HepG2 (cell line): ENCODE measurements around the gene NBR1. TPM values are rescaled to one million over a fixed set of nuclear protein-coding genes. Genes with fewer than 3 reads are reported as not detected.
A peak's percentile ranks its signal among the peaks of the same experiment; 100 is the strongest.

Experiments
- CTCF ChIP-seq: sonication (generic); formaldehyde crosslinking; IDR thresholded peaks from 2 replicates; pipeline ENCODE4 v1.5.0; 2020; ENCODE audit warnings: mild to moderate bottlenecking, missing genetic modification reagents, moderate library complexity
- DNMT3B ChIP-seq: conservative IDR thresholded peaks from 2 replicates; pipeline ENCODE4 v1.6.1; 2016; ENCODE audit warnings: missing biosample characterization, control low read depth
- E2F2 ChIP-seq: sonication (generic); formaldehyde crosslinking; IDR thresholded peaks from 2 replicates; pipeline ENCODE4 v1.4.0; 2020; ENCODE audit warnings: missing genetic modification reagents, borderline replicate concordance
- ERF ChIP-seq: IDR thresholded peaks from 2 replicates; pipeline ENCODE4 v1.6.1; 2018; ENCODE audit warnings: missing biosample characterization, missing genetic modification reagents
- FOSL2 ChIP-seq: sonication (generic); formaldehyde crosslinking; IDR thresholded peaks from 2 replicates; pipeline ENCODE4 v1.4.0; 2020; ENCODE audit warnings: missing genetic modification reagents
- GLI4 ChIP-seq: sonication (generic); formaldehyde crosslinking; IDR thresholded peaks from 2 replicates; pipeline ENCODE4 v1.5.1; 2020; ENCODE audit warnings: missing genetic modification reagents, mild to moderate bottlenecking, moderate library complexity, borderline replicate concordance
- HDAC2 ChIP-seq: sonication (generic); formaldehyde crosslinking; IDR thresholded peaks from 2 replicates; pipeline ENCODE4 v1.4.0; 2020; ENCODE audit warnings: missing genetic modification reagents
- KDM3A ChIP-seq: IDR thresholded peaks from 2 replicates; pipeline ENCODE4 v1.6.1; 2018; ENCODE audit warnings: low read depth, missing compliant biosample characterization
- KLF11 ChIP-seq: IDR thresholded peaks from 2 replicates; pipeline ENCODE4 v1.6.1; 2016; ENCODE audit warnings: missing compliant biosample characterization
- KLF15 ChIP-seq: sonication (generic); formaldehyde crosslinking; IDR thresholded peaks from 2 replicates; pipeline ENCODE4 v1.8.1; 2023; ENCODE audit warnings: borderline replicate concordance, mild to moderate bottlenecking, inconsistent platforms, missing genetic modification reagents, mixed read lengths
- MED1 ChIP-seq: sonication (generic); formaldehyde crosslinking; IDR thresholded peaks from 2 replicates; pipeline ENCODE4 v1.4.0; 2020; ENCODE audit warnings: missing genetic modification reagents
- NAIF1 ChIP-seq: sonication (generic); formaldehyde crosslinking; IDR thresholded peaks from 2 replicates; pipeline ENCODE4 v1.5.0; 2020; ENCODE audit warnings: mild to moderate bottlenecking, missing genetic modification reagents, borderline replicate concordance
- NFKB2 ChIP-seq: sonication (generic); formaldehyde crosslinking; IDR thresholded peaks from 2 replicates; pipeline ENCODE4 v1.4.0; 2020; ENCODE audit warnings: missing genetic modification reagents, borderline replicate concordance
- NONO ChIP-seq, 2 experiments: fragments of 450-650 bp in 1 of 2; sonication (generic) in 1 of 2; formaldehyde crosslinking in 1 of 2; IDR thresholded peaks in 1 of 2; conservative IDR thresholded peaks in 1 of 2; 2 replicates each; pipeline versions ENCODE4 v1.6.1 to v1.8.0; 2017 to 2022; ENCODE audit warnings: mild to moderate bottlenecking in 1 of 2, missing genetic modification reagents in 1 of 2, moderate library complexity in 1 of 2
- NRL ChIP-seq: sonication (generic); formaldehyde crosslinking; IDR thresholded peaks from 2 replicates; pipeline ENCODE4 v1.5.0; 2020; ENCODE audit warnings: missing genetic modification reagents, mild to moderate bottlenecking, moderate library complexity, borderline replicate concordance
- RAD51 ChIP-seq: fragments of 450-650 bp; IDR thresholded peaks from 2 replicates; pipeline ENCODE4 v1.6.1; 2016; ENCODE audit warnings: borderline replicate concordance
- SOX5 ChIP-seq: IDR thresholded peaks from 2 replicates; pipeline ENCODE4 v1.6.1; 2016; ENCODE audit warnings: borderline replicate concordance
- STAT5B ChIP-seq: sonication (generic); formaldehyde crosslinking; IDR thresholded peaks from 2 replicates; pipeline ENCODE4 v1.4.0; 2020; ENCODE audit warnings: missing genetic modification reagents
- TSC22D2 ChIP-seq: sonication (generic); formaldehyde crosslinking; IDR thresholded peaks from 2 replicates; pipeline ENCODE4 v1.5.1; 2020; ENCODE audit warnings: missing genetic modification reagents, mild to moderate bottlenecking, borderline replicate concordance
- XBP1 ChIP-seq: sonication (generic); formaldehyde crosslinking; IDR thresholded peaks from 2 replicates; pipeline ENCODE4 v1.5.0; 2020; ENCODE audit warnings: missing genetic modification reagents
- ZBTB20 ChIP-seq: sonication (generic); formaldehyde crosslinking; IDR thresholded peaks from 2 replicates; pipeline ENCODE4 v1.8.1; 2023; ENCODE audit warnings: missing genetic modification reagents, low read depth, mild to moderate bottlenecking, borderline replicate concordance
- ZKSCAN8 ChIP-seq: IDR thresholded peaks from 2 replicates; pipeline ENCODE4 v1.6.1; 2016; ENCODE audit warnings: borderline replicate concordance, missing genetic modification reagents, missing compliant biosample characterization
- ZNF260 ChIP-seq: sonication (generic); formaldehyde crosslinking; IDR thresholded peaks from 2 replicates; pipeline ENCODE4 v1.4.0; 2020; ENCODE audit warnings: missing genetic modification reagents, low read depth, mild to moderate bottlenecking, borderline replicate concordance
- ZNF510 ChIP-seq: sonication (generic); formaldehyde crosslinking; IDR thresholded peaks from 2 replicates; pipeline ENCODE4 v1.4.0; 2020; ENCODE audit warnings: low read depth, mild to moderate bottlenecking, missing genetic modification reagents
- ZNF672 ChIP-seq: sonication (generic); formaldehyde crosslinking; IDR thresholded peaks from 2 replicates; pipeline ENCODE4 v1.8.1; 2022; ENCODE audit warnings: missing genetic modification reagents
- ZNF740 ChIP-seq: sonication (generic); formaldehyde crosslinking; IDR thresholded peaks from 2 replicates; pipeline ENCODE4 v1.4.0; 2020; ENCODE audit warnings: missing genetic modification reagents
- polyA plus RNA-seq, 8 experiments: library from polyadenylated mRNA; depleted of rRNA in 3 of 8; stranded (reverse) in 7 of 8; unstranded in 1 of 8; fragments of >200 nt; fragmentation: Illumina TruSeq in 4 of 8; extraction: Trizol in 4 of 8; gene quantifications; 2 replicates each; pipeline versions ENCODE4 v1.2.1 to v1.2.3, GENCODE V29; 2011 to 2016; ENCODE audit warnings: low read depth in 4 of 8, missing spikeins in 1 of 8, mixed read lengths in 1 of 8; ENCODE audit not compliant: insufficient read depth in 1 of 8
- total RNA-seq, 5 experiments: library from RNA; depleted of rRNA; stranded (reverse); fragments of >200 nt; fragmentation: Illumina TruSeq; extraction: Trizol; gene quantifications; 2 replicates each; pipeline ENCODE4 v1.2.3, GENCODE V29; 2016; ENCODE audit warnings: low read depth in 1 of 5

Gene NBR1
- total and polyA plus RNA-seq, 2 of the 13 experiments (the other 11 are each of a cell fraction or from before 2014, with no cell fraction given), result 51.7 to 121 TPM

- TF ChIP-seq DNMT3B (CRISPR knock-in tag) (0 out of 2 replicates have a peak, but pooled peaks have one; percentile 40), KDM3A (no peak), FOSL2 (no peak), MED1 (CRISPR knock-in tag) (peak; percentile 32; the same call in 1 of the 2 replicates), NONO (IDR thresholded peaks at IDR 0.05) (no peak), NONO (CRISPR knock-in tag; conservative IDR thresholded peaks at IDR 0.05) (peak; percentile 39; the same call in 1 of the 2 replicates), TSC22D2 (CRISPR knock-in tag) (no peak), ERF (CRISPR knock-in tag) (no peak), SOX5 (CRISPR knock-in tag) (peak; percentile 38; the same call in 1 of the 2 replicates), ZNF510 (CRISPR knock-in tag) (no peak), GLI4 (CRISPR knock-in tag) (0 out of 2 replicates have a peak, but pooled peaks have one; percentile 54), NAIF1 (no peak; the same call in 1 of the 2 replicates), ZKSCAN8 (CRISPR knock-in tag) (no peak), ZNF260 (CRISPR knock-in tag) (no peak), RAD51 (no peak), HDAC2 (CRISPR knock-in tag) (peak; percentile 20; the same call in 1 of the 2 replicates), NFKB2 (CRISPR knock-in tag) (no peak), XBP1 (CRISPR knock-in tag) (no peak), KLF11 (CRISPR knock-in tag) (no peak), ZNF672 (CRISPR knock-in tag) (no peak), ZBTB20 (no peak), CTCF (CRISPR knock-in tag) (no peak), STAT5B (CRISPR knock-in tag) (no peak), ZNF740 (CRISPR knock-in tag) (no peak), E2F2 (CRISPR knock-in tag) (no peak), NRL (CRISPR knock-in tag) (no peak), KLF15 (CRISPR knock-in tag) (no peak)
These were observed 4.5 kb downstream of the NBR1 start (continued) for GRCh38 chr17:43175213-43176118.
